GM18517 (cell line): ENCODE data around the gene THSD7B.
"Not testable (repeated sequence)": the region's sequence is repeated elsewhere in the genome, so short reads cannot be mapped to it uniquely, and the experiment has no call there.

Source experiments
- ATAC-seq: cut with Tn5 transposase; IDR thresholded peaks from one replicate; pipeline ENCODE4 v1.9.1; 2021; ENCODE audit warnings: mild to moderate bottlenecking, moderate library complexity; ENCODE audit not compliant: unreplicated experiment

THSD7B gene

DNA sequence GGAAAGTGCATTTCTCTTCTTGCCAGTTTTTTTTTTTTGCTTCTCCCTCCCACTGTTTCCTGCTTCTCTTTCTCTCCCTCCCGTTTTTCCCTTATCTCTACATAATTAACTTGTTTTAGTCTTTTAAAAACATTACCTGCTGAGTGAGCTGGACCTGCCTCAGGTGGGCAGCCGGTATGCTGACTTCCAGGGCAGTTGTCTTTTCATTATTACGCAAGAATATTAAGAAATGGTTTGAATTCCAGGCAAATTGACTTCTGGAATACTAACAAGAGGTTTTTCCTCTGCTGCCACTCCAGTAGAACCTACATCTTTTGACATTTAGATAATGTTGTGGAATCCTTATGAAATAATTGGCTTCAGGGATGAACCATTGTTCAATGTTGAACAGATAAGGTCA, 161.8 kb downstream of the THSD7B start:
- ATAC-seq, result no peak

DNA sequence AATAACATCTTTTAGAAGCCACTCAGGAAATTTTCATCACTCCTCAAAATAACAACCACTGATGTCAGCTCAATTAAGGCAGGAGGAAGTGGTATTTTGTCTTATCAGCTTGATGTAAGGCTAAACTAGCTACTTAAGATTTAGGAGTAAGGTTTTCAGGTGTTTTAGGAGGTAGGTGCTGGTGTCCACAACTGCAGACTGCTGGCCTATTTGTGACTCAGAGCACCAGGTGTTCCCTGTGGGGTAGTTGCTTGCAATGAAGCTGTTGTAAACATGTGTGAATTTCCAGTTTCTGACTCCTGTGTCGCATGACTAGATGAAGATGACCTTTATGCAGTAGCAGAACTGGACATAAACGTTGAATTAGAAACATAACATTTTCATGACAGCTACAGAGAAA, 164.2 kb downstream of the THSD7B start:
- no peak for ATAC-seq

DNA sequence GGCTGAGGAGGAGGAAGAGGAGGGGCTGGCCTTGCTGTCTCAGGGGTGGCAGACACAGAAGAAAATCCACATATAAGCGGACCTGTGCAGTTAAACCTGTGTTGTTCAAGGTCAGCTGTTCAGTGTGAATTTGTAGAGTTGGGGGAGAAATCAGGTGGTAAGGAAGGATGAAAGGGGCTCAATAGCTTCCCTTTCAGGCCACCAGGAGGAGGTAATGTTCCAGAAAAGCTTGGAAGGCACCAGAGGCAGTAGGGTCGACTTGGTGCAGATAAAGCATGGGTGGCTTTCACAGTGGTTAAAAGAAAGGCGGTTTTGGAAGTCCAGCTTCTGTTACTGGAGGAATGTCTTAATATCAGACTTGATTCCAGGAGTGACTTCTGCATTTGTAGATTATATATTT, 167.4 kb downstream of the THSD7B start:
- peak; percentile 57 for ATAC-seq

DNA sequence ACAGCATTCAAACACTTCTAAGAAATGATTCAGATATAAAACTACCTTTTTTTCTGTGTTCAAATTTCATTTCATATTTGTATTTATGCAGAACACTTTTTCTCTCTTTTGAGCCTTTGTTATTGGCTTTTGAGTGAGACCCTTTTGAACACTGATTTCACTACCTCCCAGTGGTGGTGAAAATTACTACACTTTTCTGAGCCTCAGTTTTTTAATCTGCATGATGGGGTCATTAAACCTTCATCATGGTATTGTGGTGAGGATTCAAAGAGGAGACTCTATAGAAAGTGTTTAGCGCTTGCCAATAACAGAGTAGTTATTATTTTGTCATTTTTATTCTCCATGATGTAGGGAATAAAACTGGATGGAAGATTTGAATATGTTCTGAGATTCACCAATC, 169.8 kb downstream of the THSD7B start:
- no peak for ATAC-seq

DNA sequence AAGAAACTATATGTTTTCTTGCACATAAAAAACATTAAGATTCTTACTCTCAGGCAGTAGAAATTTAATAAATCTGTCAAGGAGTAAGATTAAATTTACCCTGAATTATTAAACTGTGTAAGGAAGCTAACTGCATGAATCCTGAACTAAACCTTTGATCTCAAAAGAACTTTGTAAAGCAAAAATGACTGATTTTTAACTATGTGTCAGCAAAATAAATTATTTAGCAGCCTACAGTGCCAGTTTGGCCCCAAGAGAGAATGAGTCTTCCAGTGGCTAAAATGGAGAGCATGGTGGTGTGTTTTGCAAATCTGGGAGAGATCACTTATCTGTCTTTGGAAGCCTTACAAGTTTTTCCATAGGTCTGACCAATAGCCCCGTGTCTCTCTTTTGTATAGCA, 190.7 kb downstream of the THSD7B start:
- no peak for ATAC-seq

DNA sequence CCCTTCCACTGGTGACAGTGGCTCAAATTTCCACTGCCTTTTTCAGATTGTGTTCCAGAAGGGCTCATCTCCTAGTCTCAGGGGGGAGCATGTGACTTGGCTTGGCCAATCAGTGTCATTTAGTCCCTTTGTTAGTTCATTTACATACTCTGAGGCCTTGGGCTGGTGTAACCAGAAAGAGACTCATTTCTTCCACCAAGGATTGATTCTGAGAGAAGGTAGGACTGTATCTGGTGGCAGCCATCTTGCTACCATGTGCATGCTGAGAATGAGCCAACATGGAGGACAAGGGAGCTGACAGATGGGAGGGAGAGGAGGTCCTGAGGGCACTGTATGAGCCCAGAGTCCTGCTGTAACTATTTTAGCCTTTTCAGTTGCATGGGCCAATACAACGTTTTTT, 191.7 kb downstream of the THSD7B start:
- no peak for ATAC-seq

DNA sequence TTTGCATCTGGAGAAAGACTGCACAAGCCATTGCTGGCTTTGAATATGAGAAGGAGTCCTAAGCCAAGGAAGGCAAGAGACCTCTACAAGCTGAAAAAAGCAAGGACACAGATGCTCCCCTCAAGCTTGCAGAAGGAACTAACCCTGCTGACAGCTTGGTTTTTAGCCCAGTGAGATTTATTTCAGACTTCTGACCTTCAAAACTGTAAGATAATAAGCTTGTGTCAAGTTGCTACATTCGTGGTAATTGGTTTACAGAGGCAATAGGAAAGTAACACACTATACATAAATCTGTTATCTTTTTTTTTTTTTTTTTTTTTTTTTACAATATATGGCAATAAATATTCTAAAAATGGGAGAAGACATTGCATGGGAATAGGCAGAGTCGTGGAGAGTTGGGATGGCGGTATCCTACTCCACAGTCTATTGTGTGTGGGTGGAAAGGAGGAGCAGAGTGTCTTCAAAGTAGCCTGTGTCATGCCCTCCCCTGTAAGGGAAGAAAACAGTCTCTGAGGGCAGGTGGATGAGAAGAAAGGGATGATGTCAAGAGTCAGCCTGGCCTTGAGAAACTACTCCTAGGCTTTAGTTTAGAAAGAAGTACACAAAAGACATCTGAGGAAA, 196.9 kb downstream of the THSD7B start:
- ATAC-seq, result no peak

DNA sequence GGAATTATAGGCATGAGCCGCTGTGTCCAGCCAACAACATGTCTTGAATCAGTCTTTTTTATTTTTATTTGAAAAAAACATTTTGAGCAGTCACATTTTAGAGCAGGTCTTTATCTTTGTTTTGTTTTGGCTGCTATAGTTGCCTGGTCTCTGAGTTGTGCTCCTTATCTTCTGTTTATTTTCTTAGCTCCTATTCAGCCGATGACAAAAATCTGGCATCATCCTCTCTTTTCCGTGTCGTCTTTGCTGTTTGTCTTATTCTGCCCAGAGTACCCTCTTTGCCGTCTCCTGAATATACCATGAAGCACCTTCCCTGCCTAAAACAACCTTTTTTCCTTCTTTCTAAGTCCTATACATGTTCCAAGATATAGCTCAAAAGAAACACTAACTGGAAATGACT, 201.1 kb downstream of the THSD7B start:
- no peak for ATAC-seq

DNA sequence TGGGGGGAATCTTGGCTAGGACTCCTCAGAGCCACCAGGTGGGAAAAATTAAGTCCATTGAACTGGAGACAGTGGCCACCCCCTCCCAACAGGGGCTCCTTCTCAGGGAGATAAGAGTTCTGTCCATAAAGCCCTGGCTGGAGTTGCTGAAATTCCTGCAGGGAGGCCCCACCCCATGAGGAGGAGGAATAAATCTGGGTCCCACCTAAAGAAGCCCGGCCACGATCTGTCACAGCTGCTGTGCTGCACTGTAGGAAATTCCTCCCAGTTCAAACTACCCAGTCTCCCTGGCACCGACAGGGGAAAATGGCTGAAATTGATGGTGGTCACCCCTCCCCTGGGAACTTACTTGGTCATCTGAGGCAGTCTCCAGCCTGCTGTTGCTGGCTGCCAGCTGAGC, 215.0 kb downstream of the THSD7B start:
- ATAC-seq, result no peak

DNA sequence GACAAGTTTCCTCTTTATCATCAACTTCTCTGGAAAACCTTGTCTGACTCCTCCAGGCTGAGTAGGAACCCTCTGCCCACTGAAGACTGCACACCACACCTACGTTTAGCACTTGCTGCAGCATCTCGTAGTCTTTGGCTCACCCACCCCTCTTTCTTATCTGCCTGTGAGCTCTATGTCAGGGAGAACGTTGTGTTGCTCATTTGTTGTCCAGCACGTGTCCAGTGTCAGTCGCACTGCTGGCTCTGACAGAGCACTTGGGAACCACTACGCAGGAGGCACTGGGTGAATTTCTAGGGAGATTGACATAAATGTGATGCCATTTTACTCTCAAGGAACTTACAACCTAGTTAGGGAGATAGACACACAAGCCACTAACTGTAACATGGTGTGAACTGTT, 216.3 kb downstream of the THSD7B start:
- not testable (repeated sequence) for ATAC-seq

DNA sequence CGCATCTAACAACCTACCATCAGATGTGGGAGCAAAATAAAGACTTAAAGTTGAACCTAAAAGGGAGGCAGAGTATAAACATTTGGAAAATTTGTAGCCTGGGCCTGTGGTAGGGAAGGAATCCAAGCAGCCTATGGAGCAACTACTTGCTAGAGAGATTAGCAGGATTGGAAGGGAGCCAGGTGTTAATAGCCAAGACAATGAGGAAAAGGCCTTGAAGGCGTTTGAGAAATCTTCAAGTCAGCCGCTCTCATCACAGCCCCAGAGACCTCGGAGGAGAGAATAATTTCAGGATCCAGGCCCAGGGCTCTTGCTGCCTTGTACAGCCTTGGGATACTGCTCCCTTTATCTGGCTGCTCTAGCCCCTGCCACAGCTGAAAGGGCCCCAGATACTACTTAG, 219.7 kb downstream of the THSD7B start:
- no peak for ATAC-seq

DNA sequence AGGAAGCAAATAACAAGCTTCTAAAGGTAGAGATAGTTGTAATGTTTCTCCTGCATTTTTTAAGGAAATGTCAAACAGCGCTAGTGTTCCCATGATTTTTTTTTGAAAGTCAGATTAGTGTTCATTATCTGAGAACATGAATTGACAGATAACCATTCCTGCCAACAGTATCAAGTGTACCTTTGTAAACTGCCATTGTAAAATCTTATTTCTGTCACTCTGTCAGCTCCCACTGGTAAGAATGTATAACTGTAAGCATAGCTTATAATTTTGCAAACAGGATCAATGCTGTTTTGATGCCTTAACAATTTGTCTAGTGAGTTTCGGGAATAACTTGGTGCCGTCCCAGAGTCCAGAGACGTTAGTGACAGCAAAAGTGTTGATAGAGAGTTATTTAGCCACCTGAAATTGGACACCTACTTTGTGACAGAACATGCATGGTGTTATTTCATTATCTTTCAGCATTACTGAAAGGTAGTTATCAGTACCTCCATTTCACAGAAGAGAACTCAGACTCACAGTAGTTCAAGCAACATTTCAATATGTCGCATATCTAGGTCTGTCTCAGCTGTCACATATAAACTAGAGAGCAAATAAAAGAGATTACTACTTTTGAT, 221.4 kb downstream of the THSD7B start:
- no peak for ATAC-seq

DNA sequence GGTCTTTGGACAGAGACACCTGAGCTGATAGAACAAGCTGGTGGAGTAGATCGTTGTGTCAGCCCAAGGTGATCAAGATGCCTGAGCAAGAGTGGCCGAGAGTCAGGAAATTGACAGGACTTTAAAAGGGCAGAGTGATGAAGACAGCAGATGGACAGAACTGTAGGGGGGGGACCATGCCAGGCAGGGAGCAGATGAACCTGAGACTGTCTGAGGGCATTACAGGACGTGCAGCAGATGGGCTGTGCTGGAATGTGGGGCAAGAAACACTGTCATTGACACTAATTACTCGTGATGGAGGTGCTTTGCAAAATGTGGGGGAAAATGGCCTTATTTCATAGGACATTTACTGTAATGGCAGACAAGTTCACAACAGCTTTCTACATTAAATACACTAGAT, 225.0 kb downstream of the THSD7B start:
- no peak for ATAC-seq

DNA sequence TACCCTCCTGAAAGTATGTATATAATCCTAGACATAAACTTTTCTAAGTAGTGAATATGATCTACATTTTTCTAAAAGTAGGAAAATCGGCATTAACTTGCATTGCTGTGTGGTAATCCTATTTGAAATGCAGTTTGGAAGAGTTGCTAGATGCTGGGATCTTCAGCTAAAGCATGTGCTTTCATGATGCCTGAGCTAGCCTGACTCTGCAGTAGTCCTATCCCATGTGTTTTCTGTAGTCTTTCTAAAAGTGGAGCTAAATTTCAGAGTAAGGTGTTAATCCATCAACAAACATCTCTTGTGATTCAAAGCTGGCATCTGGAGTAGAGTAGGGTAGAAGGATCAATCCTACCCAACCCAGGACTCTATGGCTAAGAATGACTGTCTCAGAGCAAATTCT, 229.4 kb downstream of the THSD7B start:
- no peak for ATAC-seq

DNA sequence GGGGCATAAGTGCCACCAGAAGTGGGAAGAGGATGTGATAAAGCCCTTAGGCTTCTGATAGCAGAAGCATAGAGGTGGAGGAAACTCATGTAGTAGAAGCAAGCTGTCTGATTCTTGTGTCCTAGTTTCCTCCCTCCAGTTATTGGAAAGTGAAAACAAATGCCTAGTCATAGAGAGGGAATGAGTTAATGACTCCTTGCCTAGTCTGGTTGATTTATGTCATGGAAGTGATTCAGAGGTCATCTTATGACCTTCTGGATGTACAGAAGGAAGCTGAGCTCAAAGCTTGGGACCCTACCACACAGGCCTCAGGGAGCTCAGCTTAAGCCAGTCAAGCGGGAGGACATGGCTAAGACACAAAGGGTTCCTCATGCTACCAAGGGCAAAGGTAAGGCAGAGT, 232.2 kb downstream of the THSD7B start:
- no peak for ATAC-seq

DNA sequence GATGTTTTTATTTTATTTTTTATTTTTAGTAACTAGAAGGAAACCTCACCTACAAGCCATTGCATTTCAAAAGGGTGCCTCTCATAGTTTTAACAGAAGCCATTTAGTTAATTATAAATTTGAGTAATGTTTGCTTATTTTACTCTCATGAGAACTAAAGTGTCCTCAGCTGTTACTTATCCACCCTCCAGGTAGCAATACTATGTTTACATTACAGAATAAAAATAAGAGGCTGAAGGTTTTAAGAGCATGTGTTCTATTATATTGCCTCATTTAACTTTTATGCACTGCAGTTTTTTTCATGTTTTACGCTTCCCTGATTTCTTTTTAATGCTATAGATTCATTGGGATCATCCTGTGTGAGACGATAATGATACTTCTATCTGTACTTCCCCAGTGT, 235.5 kb downstream of the THSD7B start:
- no peak for ATAC-seq

DNA sequence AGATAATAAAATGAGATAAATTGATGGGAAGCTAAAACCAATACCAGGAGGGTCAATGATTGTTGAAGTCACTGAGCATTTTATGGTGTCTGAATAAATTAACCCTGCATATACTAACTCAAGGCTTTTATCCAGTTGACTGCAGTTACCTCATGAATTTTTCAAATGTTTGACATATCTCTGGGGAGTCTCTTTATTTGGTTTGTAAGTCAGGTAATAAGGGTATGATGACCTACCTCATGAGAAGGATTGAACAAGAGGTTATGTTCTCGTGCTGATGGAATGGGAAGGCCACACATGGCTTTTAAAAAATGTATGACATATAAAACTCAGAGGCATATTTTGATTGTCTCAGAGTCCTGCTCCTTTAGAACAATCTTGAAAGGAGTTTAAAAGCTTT, 237.6 kb downstream of the THSD7B start:
- no peak for ATAC-seq

DNA sequence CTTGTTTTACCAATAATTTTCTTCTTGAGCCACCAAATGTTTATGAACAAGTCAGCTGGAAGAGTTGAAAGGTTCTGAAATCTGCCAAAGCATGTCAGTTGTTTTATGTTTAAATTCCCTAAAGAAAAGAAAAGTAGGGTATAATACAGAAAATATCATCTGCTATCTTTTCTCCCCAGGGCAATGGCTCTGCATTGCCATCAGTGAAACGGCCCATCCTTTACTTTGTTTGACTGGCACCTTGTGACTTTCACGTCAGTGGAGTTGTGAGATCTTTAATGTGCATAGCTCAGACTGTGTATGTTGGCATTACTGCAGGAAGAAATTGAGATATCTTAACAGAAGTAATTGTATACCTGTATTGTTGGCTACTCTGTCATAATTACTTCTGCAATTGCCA, 239.9 kb downstream of the THSD7B start:
- ATAC-seq, result no peak

DNA sequence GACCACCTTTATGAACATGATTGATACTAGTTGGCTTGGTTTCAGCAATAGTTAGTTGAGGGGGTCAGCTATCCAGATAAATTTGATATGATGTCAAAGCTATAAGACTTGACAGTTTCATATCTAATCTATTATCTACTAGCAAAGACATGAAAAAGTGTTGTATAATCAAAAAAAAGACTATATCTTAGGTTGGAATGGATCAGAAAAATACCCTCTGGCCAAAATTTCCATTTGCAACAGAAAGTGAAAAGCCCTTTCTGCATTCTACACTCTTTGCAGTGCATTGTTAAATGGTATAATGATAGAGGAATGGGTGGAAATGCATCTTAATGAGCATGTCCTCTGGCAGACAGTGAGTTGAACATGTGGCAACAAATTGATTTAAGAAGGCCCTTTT, 242.6 kb downstream of the THSD7B start:
- ATAC-seq, result no peak

DNA sequence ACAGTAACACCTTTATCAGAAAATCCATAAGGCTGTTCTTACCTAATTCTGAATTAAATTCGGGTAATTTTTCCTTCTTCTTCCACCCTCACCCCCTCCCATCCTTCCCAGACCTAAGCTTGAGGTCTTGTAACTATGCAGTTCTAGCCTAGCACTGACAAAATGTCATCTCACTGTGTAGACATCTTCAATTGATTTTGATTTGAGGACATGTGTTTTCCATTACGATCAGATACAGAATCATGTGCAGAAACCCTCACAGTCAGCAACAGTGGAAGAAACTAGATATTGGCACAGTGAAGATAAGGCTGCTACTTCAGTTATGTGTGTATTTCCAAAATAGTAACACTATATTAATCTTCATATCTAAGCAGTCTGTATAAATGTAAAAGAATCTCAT, 244.6 kb downstream of the THSD7B start:
- no peak for ATAC-seq

DNA sequence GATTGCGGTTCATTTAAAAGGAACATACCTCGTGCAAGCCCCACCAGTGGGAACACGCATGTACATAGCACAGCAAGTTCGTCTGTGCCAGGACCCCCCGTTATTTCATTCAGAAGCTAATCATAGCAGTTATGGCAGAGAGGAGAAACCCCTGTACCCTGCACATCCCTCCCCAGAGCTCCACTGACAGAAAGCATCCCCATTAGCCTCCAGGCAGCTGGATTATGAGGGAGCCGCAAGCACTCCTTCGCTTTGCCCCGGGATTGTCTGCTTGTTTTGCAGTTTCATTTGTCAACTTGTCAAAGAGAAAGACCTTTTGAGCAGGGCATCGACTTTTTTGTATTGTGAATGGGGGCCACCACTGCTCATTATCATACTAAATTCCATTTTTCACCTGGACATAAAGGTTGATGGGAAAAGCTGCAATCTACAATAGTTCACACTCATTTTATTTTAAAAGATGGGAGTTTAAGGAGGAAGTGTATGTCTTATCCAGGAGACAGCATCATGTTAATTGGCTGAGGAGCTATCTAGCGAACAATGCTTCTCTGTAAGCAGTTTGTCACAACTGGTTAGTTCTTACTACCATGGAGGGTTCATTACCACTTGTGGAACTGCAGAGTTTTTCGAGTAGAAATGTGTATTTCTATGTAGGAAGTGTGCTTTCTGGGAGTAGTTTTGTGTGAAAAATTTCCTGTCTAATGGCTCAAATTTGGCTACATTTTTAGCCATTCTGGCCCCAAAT, 255.3 kb downstream of the THSD7B start:
- ATAC-seq, result no peak

DNA sequence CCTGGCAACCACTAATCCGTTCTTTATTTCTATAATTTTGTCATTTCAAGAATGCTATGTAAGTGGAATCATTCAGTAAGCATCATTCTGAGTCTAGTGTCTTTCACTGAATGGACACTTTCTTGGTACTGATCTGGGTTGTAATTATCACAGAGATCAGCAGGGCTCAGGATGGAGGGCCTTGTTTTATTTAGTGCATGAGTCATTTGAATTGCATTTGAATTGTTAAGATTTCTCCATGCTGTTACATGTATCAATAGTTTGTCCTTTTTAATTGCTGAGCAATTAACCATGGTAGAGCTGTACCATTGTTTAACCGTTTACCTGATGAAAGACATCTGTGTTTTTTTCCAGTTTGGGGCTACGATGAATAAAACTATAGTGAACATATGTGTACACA, 256.4 kb downstream of the THSD7B start:
- no peak for ATAC-seq

DNA sequence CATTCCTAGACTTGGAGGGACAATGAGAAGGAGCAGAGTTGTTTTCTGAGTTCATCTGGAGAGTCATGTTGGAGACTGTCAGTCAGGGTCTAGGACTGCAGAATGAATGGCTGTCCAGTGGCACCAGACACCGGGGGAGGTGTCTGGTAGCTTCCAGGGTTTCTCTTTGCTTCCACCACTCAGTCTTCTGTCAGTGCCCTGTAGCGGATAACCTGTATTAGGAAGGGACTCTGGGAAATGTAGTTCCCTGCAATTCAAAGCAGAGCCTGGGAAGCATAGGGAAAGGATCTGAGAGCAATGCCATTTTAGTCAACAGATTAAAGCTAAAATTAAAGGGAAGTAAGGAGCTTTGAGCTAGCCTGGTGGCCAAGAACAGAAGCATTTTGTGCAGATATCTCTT, 257.9 kb downstream of the THSD7B start:
- no peak for ATAC-seq
